GM12878 (cell line): ENCODE data around the gene GMIP. TPM values are rescaled to one million over a fixed set of nuclear protein-coding genes. Genes with fewer than 3 reads are reported as not detected.

Experiments
- ATAC-seq: fragments of 200-7000 bp; cut with Tn5 transposase; 3 replicates; pipeline ENCODE4 v1.9.1; 2020; ENCODE audit warnings: mild to moderate bottlenecking, moderate library complexity
- BruUV-seq: library from RNA; stranded (reverse); fragments of 400-500 nt; replicated peaks from 2 replicates; lab custom pipeline; 2021; lab: Mats Ljungman, UMichigan
- CTCF ChIA-PET: fragments of 300-600 bp; sonication (Branson Sonifier 250); formaldehyde crosslinking; extraction: SDS; loops from one replicate; lab custom pipeline; 2021; ENCODE audit warnings: inconsistent platforms; lab: Yijun Ruan, JAX
- POLR2A ChIA-PET: fragments of 350-600 bp; formaldehyde crosslinking; extraction: SDS; loops from one replicate; lab custom pipeline; 2021; ENCODE audit warnings: inconsistent platforms; lab: Charles Lee
- RAD21 ChIA-PET: fragments of 300-600 bp; sonication (Branson Sonifier 250); formaldehyde crosslinking; loops from one replicate; lab custom pipeline; 2023; ENCODE audit warnings: antibody characterized with exemption; ENCODE audit not compliant: unreplicated experiment; lab: Charles Lee
- SMC1A ChIA-PET: fragments of 300-600 bp; sonication (Branson Sonifier 250); formaldehyde crosslinking; loops from one replicate; lab custom pipeline; 2023; ENCODE audit not compliant: unreplicated experiment, uncharacterized antibody; lab: Charles Lee
- DNase-seq: peaks from one replicate; pipeline ENCODE4 v3.0.0-alpha.2; 2011; ENCODE audit warnings: low read depth, low spot score
- FAIRE-seq: peaks from 3 replicates; lab custom pipeline; 2011; peaks lifted over from hg19 to GRCh38; lab: Jason Lieb, UNC
- H2AFZ ChIP-seq: 2 replicates; pipeline ENCODE4 v1.6.0; 2011; ENCODE audit warnings: low read depth, low read length, control low read depth; ENCODE audit not compliant: control insufficient read depth
- H3K27ac ChIP-seq: 2 replicates; pipeline ENCODE4 v1.5.1; 2011; ENCODE audit warnings: control low read depth; ENCODE audit not compliant: control insufficient read depth, insufficient read depth
- H3K27me3 ChIP-seq, 2 experiments: replicated peaks in 1 of 2; 2 replicates each; pipeline versions ENCODE4 v1.6.0 to v1.6.1; 2011; ENCODE audit warnings: low read length in 1 of 2; ENCODE audit not compliant: control insufficient read depth in 2 of 2, insufficient read depth in 2 of 2
- H3K36me3 ChIP-seq, 2 experiments: 2 replicates each; pipeline ENCODE4 v1.5.1; 2011; ENCODE audit warnings: low read length in 1 of 2; ENCODE audit not compliant: control insufficient read depth in 2 of 2, insufficient read depth in 2 of 2
- H3K4me1 ChIP-seq: 2 replicates; pipeline ENCODE4 v1.6.1; 2011; ENCODE audit warnings: mild to moderate bottlenecking, low read length, moderate library complexity, mixed read lengths; ENCODE audit not compliant: control insufficient read depth, insufficient read depth
- H3K4me2 ChIP-seq: 2 replicates; pipeline ENCODE4 v1.6.0; 2011; ENCODE audit warnings: control low read depth; ENCODE audit not compliant: control insufficient read depth, insufficient read depth
- H3K4me3 ChIP-seq: fragments of 200-600 bp; sonication (generic); 2 replicates; pipeline ENCODE4 v1.5.1; 2016
- H3K79me2 ChIP-seq: 2 replicates; pipeline ENCODE4 v1.6.0; 2011; ENCODE audit warnings: low read length; ENCODE audit not compliant: control insufficient read depth, insufficient read depth
- H3K9ac ChIP-seq: 2 replicates; pipeline ENCODE4 v1.8.0; 2011; ENCODE audit warnings: low read length, control low read depth, mixed read lengths; ENCODE audit not compliant: control insufficient read depth, insufficient read depth
- H3K9me3 ChIP-seq: replicated peaks from 3 replicates; pipeline ENCODE4 v1.5.1; 2011; ENCODE audit warnings: mild to moderate bottlenecking, low read length; ENCODE audit not compliant: control insufficient read depth, insufficient read depth
- H4K20me1 ChIP-seq: 2 replicates; pipeline ENCODE4 v1.6.0; 2011; ENCODE audit not compliant: control insufficient read depth, insufficient read depth
- BMI1 ChIP-seq: fragments of 450-650 bp; IDR thresholded peaks from 2 replicates; pipeline ENCODE4 v1.6.1; 2016; ENCODE audit warnings: mild to moderate bottlenecking, moderate library complexity, borderline replicate concordance
- CREM ChIP-seq: IDR thresholded peaks from 2 replicates; pipeline ENCODE4 v1.6.1; 2014; ENCODE audit warnings: antibody characterized with exemption, low read depth
- NR2C1 ChIP-seq: fragments of 450-650 bp; IDR thresholded peaks from 2 replicates; pipeline ENCODE4 v1.6.1; 2017; ENCODE audit warnings: antibody characterized with exemption, mild to moderate bottlenecking, moderate library complexity
- POLR2AphosphoS2 ChIP-seq: IDR thresholded peaks from 2 replicates; pipeline ENCODE4 v1.6.1; 2011; ENCODE audit warnings: low read depth, mild to moderate bottlenecking, low read length, improper control_type of control experiment, moderate library complexity
- RUNX3 ChIP-seq: IDR thresholded peaks from 2 replicates; pipeline ENCODE4 v1.6.1; 2012; ENCODE audit warnings: low read length, inconsistent platforms
- SIX5 ChIP-seq: IDR thresholded peaks from 2 replicates; pipeline ENCODE4 v1.6.1; 2011; ENCODE audit warnings: mild to moderate bottlenecking, low read depth, low read length, moderate library complexity; ENCODE audit not compliant: severe bottlenecking
- SMAD5 ChIP-seq: IDR thresholded peaks from 2 replicates; pipeline ENCODE4 v1.6.1; 2016; ENCODE audit warnings: antibody characterized with exemption, low read depth
- SMC3 ChIP-seq: IDR thresholded peaks from 2 replicates; pipeline ENCODE4 v1.6.1; 2011; ENCODE audit warnings: low read length, improper control_type of control experiment, borderline replicate concordance
- SREBF2 ChIP-seq: IDR thresholded peaks from 2 replicates; pipeline ENCODE4 v1.6.1; 2012; ENCODE audit warnings: mild to moderate bottlenecking, low read length
- WGBS: methylation state at CpG from one replicate; pipeline ENCODE4 v1.1.6; 2016; ENCODE audit warnings: low lambda C conversion rate; ENCODE audit not compliant: insufficient replicate concordance, insufficient coverage; ENCODE audit errors: missing lambda C conversion rate; 5-methylcytosine and 5-hydroxymethylcytosine counted together
- in situ Hi-C: fragments of 300-500 bp; cut with MboI; formaldehyde crosslinking; loops from 9 replicates; pipeline ENCODE4 v1.14.3; 2018; ENCODE audit warnings: mixed read lengths
- intact Hi-C: fragments of 100-400 bp; cut with micrococcal nuclease; formaldehyde crosslinking; loops from one replicate; pipeline ENCODE4 v1.14.2; 2022; ENCODE audit not compliant: unreplicated experiment
- polyA plus RNA-seq, 11 experiments: library from polyadenylated mRNA; depleted of rRNA in 4 of 11; unstranded in 6 of 11; stranded (reverse) in 5 of 11; fragments of >200 nt; fragmentation: Nextera tagmentation in 4 of 11; fragmentation: Illumina TruSeq in 1 of 11; extraction: Ambion mirVana in 4 of 11; extraction: Trizol in 1 of 11; gene quantifications; 1 replicate in 1 of 11; 2 replicates in 10 of 11; pipeline versions ENCODE4 v1.2.1 to v1.2.3, GENCODE V29; 2011 to 2016; ENCODE audit warnings: inconsistent platforms in 2 of 11, missing spikeins in 2 of 11, low read depth in 1 of 11
- total RNA-seq, 4 experiments: library from RNA; depleted of rRNA in 3 of 4; stranded (reverse); fragments of >200 nt in 3 of 4; fragmentation: Illumina TruSeq in 1 of 4; extraction: Trizol in 1 of 4; gene quantifications; 2 replicates each; pipeline versions ENCODE4 v1.2.1 to v1.2.3, GENCODE V29; 2013 to 2021
- TF ChIP-seq, protein P1 (sequence below): IDR thresholded peaks from 2 replicates; pipeline ENCODE4 v1.6.1; 2012; ENCODE audit warnings: low read depth, low read length, improper control_type of control experiment
- TF ChIP-seq, protein P2 (sequence below): fragments of 450-650 bp; IDR thresholded peaks from 2 replicates; pipeline ENCODE4 v1.6.1; 2018; ENCODE audit warnings: mild to moderate bottlenecking, low read depth, moderate library complexity; ENCODE audit not compliant: partially characterized antibody

GMIP gene
- total and polyA plus RNA-seq, 10 of the 15 experiments (the other 5 are each of a cell fraction or from before 2014, with no cell fraction given) = 1.5 to 63.5 (median 22.3) TPM

DNA sequence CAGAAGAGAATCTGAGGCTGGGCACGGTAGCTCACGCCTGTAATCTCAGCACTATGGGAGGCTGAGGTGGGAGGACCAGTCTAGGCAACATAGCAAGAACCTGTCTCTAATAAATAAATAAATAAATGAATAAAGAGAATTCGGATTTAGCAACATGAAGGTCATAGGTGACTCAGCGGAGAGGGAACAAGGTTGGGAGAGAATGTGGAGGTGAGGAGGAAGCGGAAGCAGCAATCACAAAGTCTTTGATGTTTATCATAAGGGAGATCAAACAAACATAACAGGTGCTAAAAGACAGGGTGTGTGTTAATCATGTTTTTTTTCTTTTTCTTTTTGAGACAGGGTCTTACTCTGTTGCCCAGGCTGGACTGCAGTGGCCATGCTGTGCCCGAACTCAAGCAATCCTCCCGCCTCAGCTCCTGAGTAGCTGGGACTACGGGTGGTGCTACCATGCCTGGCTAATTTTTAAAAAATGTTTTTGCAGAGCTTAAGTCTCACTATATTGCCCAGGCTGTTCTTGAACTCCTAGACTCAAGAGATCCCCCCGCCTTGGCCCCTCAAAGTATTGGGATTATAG lies 41.2 kb downstream of the GMIP start:
- TF ChIP-seq BMI1 = no peak
- in situ Hi-C loops = no loop called here
- SMC1A ChIA-PET = interaction anchor here (1.0 to 3.3 kb wide), 3 partner anchors 9 to 11 kb away, joined by 3 to 28 read pairs (median 8); no protein-coding TSS in a partner anchor
- 76% methylated on average over 9 of the region's 9 CpGs for WGBS
- H3K27ac ChIP-seq = no peak overlapping the region
- H3K79me2 ChIP-seq = peaks cover 3% of the 10 kb centered on the region
- no peaks in the 10 kb centered on the region; the same call in 2 of the 3 replicates for H3K9me3 ChIP-seq
- no peak overlapping the region for H3K4me3 ChIP-seq
- POLR2A ChIA-PET = interaction anchor here (0.6 to 4.2 kb wide), 7 partner anchors 10 to 228 kb away, joined by 3 to 23 read pairs (median 5); partner anchors contain the start of gene PBX4
- FAIRE-seq = no peak
- RAD21 ChIA-PET = interaction anchor here (1.0 to 2.9 kb wide), 3 partner anchors 11 to 16 kb away, joined by 4 to 14 read pairs (median 4); no protein-coding TSS in a partner anchor
- DNase-seq = no peak
- H3K27me3 ChIP-seq = no peaks in the 10 kb centered on the region
- H3K4me2 ChIP-seq = no peak overlapping the region
- H3K36me3 ChIP-seq = no peaks in the 10 kb centered on the region
- no peak for ATAC-seq
- H3K9ac ChIP-seq = no peak overlapping the region
- CTCF ChIA-PET = interaction anchor here (0.8 to 1.2 kb wide), 2 partner anchors 11 to 47 kb away, joined by 3 read pairs; no protein-coding TSS in a partner anchor
- intact Hi-C loops = no loop called here
- H2AFZ ChIP-seq = no peak overlapping the region
- no peaks in the 10 kb centered on the region for H4K20me1 ChIP-seq
- BruUV-seq = no TSS peak
- H3K4me1 ChIP-seq = peaks cover 50% of the 10 kb centered on the region

DNA sequence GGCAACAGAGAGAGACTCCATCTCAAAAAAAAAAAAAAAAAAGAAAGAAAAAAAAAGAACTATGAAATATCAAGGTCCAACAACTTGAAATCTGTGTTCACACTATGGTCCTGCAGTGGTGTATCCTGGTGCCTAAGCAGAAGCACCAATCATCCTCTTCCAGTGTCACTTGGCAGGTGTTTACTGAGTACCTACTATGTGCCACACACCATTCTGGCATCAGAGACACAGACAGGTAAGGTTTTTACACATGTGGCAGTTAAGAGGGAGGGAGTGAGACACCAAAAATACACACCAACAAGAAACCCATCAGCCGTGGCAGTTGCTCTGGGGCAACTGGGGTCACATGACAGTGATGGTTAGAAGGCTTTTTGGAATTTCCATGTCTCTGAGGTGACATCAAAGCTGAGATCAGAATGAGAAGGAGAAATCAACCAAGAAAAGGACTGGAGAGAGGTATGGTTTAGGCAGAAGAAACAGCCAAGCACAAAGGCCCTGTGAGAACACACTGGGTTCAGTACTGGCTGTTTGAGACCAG lies 42.6 kb downstream of the GMIP start:
- peak overlapping the region; percentile 57 for H3K27ac ChIP-seq
- no peak overlapping the region for H3K4me3 ChIP-seq
- in situ Hi-C loops (no loop called here), intact Hi-C loops (no loop called here)
- no peaks in the 10 kb centered on the region; the same call in 2 of the 3 replicates for H3K9me3 ChIP-seq
- H3K79me2 ChIP-seq = peaks cover 3% of the 10 kb centered on the region
- peak; percentile 33 for DNase-seq
- BruUV-seq = no TSS peak
- no peaks in the 10 kb centered on the region for H3K36me3 ChIP-seq
- H3K9ac ChIP-seq = no peak overlapping the region
- RAD21 ChIA-PET = interaction anchor here (2.9 kb wide), 1 partner anchor 9 kb away, joined by 14 read pairs; no protein-coding TSS in a partner anchor
- H4K20me1 ChIP-seq = no peaks in the 10 kb centered on the region
- SMC1A ChIA-PET = interaction anchor here (1.1 to 3.3 kb wide), 3 partner anchors 9 to 12 kb away, joined by 3 to 28 read pairs (median 8); no protein-coding TSS in a partner anchor
- 0 out of 2 replicates have a peak overlapping the region, but pooled peaks have one; percentile 5 for H3K4me2 ChIP-seq
- peaks cover 57% of the 10 kb centered on the region for H3K4me1 ChIP-seq
- FAIRE-seq = no peak
- POLR2A ChIA-PET = interaction anchor here (0.6 to 4.2 kb wide), 5 partner anchors 10 to 28 kb away, joined by 3 to 23 read pairs (median 5); partner anchors contain the start of genes LPAR2 and PBX4
- CTCF ChIA-PET = interaction anchor here (0.7 kb wide), 2 partner anchors 48 to 129 kb away, joined by 3 read pairs; no protein-coding TSS in a partner anchor
- H3K27me3 ChIP-seq = no peaks in the 10 kb centered on the region
- whole genome bisulfite sequencing = 0% methylated on average over 1 of the region's 1 CpG
- no peak; the same call in 2 of the 3 replicates for ATAC-seq
- no peak overlapping the region for H2AFZ ChIP-seq
- TF ChIP-seq POLR2AphosphoS2 (no peak), SREBF2 (no peak), SIX5 (no peak), SMAD5 (no peak), SMC3 (no peak), CREM (0 out of 2 replicates have a peak, but pooled peaks have one; percentile 14), NR2C1 (no peak), RUNX3 (peak; percentile 30; the same call in 1 of the 2 replicates)
- TF ChIP-seq, protein P1, sequence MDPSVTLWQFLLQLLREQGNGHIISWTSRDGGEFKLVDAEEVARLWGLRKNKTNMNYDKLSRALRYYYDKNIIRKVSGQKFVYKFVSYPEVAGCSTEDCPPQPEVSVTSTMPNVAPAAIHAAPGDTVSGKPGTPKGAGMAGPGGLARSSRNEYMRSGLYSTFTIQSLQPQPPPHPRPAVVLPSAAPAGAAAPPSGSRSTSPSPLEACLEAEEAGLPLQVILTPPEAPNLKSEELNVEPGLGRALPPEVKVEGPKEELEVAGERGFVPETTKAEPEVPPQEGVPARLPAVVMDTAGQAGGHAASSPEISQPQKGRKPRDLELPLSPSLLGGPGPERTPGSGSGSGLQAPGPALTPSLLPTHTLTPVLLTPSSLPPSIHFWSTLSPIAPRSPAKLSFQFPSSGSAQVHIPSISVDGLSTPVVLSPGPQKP = no peak
- TF ChIP-seq, protein P2, sequence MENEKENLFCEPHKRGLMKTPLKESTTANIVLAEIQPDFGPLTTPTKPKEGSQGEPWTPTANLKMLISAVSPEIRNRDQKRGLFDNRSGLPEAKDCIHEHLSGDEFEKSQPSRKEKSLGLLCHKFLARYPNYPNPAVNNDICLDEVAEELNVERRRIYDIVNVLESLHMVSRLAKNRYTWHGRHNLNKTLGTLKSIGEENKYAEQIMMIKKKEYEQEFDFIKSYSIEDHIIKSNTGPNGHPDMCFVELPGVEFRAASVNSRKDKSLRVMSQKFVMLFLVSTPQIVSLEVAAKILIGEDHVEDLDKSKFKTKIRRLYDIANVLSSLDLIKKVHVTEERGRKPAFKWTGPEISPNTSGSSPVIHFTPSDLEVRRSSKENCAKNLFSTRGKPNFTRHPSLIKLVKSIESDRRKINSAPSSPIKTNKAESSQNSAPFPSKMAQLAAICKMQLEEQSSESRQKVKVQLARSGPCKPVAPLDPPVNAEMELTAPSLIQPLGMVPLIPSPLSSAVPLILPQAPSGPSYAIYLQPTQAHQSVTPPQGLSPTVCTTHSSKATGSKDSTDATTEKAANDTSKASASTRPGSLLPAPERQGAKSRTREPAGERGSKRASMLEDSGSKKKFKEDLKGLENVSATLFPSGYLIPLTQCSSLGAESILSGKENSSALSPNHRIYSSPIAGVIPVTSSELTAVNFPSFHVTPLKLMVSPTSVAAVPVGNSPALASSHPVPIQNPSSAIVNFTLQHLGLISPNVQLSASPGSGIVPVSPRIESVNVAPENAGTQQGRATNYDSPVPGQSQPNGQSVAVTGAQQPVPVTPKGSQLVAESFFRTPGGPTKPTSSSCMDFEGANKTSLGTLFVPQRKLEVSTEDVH = no peak
